Stimulated activated CD4-positive, alpha-beta T cell treated with anti-CD3 and anti-CD28 coated beads, Interleukin-2, amount 100 ng/mL, for 48 hours (primary cell): ENCODE measurements around the gene MMAB.

Source experiments
- DNase-seq, 2 donors: peaks; one replicate each; pipeline ENCODE4 v3.0.0-alpha.2; 2020

MMAB gene

DNA sequence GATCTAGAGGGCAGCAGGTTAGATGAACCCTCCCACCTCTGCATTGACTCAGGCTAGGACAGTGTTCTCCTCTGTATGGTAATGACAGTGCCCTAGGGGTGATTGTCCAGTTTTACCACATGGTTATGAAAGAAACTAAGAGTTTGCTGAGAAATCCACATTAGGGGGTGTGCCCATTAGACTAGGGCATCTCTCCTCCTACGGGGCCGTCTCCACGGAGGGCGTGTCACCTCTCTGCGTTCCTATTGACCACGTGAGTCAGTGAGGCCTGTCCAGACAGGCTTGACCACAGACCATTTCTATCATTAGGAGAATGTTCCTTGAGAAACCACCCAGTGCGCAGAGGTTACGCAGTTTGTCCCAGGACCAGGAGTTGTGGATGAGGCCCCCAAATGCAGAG lies 8.6 kb upstream of the MMAB start:
- no peak for DNase-seq

DNA sequence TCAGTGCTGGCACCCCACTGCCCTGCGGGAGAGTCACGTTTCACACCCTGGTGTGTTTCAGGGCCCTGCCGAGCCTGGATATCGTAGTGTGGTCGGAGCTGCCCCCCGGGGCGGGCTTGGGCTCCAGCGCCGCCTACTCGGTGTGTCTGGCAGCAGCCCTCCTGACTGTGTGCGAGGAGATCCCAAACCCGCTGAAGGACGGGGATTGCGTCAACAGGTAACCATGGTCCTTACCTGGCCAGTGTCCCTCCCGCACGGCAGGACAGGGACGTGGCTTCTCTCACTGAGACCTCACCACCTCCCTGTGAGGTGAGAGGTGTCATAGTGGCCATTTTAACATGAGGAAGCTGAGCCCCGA lies 8.0 kb upstream of the MMAB start:
- no peak for DNase-seq

DNA sequence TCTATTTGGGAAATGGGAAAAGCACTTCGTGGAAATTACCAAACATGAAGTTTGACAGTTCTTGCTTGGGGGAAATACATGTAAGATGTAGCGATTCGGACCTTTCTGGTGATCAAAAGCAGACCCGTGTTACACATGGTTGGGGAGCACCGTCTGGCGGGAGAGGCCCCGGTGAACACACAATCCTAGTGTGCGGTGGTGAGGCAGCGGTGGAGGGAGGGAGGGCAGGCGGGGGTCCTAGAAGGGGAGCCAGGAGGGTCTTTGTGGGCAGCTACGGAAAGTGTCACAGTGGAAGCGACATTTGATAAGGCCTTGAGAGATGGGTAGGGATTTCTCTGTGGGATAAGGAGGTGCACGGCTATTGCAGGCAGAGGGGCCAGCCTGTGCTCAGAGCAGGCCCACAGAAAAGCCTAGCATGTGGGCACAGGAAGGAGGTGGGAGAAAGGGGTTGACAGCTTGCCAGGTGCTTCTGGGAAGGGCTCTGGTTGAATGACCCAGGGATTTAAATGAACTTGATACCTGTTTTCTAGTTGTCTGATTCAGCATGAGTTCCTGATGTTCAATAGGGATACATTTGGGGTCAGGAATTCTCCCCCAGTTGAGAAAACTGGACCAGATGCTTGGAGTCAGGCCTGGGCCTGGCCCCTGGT lies 7.5 kb upstream of the MMAB start:
- DNase-seq: no peak

DNA sequence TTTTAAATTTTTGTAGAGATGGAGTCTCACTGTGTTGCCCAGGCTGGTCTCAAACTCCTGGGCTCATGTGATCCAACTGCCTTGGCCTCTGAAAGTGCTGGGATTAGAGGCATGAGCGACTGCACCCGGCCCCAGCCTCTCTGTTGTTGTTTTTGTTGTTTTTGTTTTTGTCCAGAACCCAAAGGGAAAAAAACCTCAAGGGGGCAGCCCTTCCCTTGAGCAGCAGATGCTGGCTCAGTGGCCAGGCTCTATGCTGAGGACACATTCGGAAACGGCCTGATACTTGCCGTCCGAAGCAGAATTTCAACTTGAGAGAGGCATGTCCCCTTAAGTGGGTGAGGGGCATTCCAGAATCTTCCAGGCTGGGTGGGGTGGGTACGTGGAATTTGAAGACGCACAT lies 7.0 kb upstream of the MMAB start:
- no peak for DNase-seq

DNA sequence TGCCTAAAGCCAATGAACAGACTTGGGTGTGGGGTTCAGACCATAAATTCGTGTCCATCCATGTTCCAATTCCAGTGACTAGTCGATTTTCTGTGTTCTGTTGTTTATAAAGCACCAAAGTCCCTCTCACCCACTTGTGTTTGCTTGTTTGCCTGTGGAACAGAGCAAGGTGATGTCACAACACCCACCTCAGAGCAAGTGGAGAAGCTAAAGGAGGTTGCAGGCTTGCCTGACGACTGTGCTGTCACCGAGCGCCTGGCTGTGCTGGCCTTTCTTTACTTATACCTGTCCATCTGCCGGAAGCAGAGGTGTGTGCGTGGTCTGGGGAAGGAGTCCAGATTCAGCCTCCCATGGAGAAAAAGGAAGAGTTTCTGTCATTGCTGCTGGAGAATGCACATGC lies 6.3 kb upstream of the MMAB start:
- no peak for DNase-seq

DNA sequence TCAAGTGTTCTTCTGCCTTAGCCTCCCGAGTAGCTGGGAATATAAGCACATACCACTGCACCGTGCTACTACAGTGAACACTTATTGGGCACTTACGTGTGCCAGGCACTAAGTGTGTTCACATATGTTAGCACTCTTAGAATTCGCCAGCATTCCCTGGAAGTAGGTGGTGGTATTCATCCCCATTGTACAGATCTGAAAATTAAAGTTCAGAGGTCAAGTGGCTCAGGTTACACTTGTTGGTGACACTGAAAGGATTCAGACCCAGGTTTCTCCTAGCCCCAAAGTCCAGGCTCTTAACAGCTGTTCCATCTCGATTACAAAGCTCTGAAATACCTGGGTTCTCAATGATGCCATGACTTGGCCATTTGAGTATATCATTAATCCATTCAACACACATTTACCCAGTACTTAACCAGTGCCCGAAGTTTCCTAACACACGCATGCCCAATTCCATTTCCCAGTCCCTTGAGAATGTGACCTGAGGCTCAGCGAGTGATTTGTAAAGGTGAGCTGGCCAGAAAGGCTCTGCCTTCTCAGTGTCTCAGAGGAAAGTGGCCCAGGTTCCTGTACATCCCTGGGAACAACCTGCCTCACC lies 5.1 kb upstream of the MMAB start:
- no peak for DNase-seq

DNA sequence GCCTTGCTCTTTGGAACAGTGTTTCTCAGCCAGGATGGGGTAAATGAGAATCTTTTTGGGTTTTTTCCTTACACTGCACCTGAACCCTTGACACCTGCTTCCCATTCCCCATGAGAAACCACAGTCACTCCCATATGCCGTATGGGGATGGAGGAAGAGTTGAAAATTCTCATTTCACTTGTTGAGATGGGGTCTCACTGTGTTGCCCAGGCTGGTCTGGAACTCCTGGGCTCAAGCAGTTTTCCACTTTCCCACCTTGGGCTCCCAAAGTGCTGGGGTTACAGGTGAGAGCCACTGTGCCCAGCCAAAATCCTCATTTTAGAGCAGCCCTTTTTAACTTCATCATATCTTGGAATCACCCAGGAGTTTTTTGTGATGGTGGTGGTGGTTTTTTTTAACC lies 4.0 kb upstream of the MMAB start:
- DNase-seq: no peak

DNA sequence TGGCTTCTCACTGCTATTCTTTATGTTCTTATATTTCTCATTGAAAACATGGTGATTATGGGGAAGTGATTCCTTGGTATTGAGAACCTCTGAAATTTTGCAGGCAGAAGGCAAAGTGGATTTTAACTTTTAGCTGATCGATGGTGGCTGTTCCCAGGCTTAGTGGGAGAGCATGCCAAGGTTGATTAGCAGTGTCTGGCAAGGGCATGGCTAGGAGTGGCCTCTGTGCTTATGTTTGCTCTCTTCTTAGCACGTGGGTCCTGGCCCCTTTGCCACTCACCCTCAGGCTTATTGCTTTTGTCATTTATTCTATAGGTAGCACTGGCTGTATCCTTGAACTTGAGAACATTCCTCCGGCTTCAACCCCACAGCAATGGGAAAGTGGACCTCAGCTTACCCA lies 2.4 kb upstream of the MMAB start:
- DNase-seq: no peak

DNA sequence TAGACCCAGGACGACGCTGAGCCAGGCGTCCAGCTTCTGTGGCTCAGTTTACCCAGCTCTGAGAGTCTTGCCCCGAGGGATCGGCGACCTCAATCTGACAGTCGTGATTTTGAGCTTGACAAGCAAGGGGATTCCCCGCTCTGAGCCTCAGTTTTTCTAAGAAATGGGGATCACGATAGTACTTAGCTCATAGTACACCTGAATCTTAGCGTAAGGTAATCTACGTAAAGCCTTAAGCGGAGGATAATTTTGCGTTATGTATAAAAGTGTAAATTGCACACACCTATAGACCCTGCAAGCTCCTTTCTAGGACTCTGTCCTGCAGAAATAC lies 575 bp upstream of the MMAB start:
- no peak for DNase-seq

DNA sequence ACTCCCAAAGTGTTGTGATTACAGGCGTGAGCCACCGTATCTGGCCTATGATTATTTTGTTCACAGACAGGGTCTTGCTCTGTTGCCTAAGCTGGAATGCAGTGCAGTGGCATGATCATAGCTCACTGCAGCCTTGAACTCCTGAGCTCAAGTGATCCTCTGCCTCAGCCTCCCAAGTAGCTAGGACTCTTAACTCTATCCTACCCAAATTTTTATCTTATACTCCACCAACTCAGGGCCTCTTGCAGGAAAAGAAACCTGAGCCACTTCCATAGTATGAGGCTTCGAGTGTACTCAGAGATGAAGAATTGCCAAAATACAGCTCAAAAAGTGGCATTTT lies 828 bp downstream of the MMAB start:
- no peak for DNase-seq

DNA sequence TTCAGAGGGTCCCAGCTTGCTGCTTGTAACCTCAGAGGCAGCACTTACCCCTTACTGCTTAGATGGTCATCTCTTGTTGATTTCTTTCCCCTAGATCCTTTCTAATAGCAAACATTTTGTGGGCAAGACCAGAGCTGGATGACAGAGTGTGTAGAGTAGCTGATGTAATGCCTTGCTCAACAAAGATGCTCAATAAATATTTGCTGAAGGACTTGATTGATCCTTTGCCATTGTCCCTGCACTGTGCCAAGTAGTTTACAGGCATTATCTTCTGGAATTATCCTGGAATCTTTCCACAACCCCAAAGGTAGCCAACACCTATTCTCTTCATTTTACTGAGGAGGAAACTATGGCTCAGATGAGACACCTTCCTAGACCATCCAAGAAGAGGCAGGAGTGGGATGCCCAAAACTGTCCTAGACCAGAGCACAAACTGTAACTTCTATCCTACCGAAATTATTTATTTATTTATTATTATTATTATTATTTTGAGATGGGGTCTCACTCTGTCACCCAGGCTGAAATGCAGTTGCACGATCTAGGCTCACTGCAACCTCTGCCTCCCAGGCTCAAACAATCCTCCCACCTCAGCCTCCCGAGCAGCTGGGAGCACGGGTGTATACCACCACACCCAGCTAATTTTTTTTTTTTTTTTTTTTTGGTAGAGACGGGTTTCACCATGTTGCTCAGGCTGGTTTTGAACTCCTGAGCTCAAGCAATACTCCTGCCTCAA lies 1.4 kb downstream of the MMAB start:
- DNase-seq: no peak

DNA sequence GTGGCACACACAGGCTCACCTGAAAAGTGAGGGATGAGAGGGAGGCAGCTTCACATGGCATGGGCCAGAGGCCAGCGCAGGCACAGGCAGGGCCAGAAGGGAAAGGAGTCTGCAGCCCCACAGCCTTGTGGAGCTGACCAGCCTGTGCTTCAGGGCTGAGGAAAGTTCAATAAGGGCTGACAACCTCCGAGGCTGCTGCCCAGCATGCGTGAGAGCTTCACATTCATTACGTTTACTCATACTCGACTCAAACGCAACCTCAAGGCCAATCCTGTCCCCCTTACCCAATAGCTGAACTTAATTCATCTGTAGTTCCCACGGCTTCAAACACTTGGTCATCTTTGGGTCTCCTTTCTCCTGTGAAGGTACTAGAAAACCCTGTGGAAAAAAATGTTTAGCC lies 4.8 kb downstream of the MMAB start:
- DNase-seq: no peak

DNA sequence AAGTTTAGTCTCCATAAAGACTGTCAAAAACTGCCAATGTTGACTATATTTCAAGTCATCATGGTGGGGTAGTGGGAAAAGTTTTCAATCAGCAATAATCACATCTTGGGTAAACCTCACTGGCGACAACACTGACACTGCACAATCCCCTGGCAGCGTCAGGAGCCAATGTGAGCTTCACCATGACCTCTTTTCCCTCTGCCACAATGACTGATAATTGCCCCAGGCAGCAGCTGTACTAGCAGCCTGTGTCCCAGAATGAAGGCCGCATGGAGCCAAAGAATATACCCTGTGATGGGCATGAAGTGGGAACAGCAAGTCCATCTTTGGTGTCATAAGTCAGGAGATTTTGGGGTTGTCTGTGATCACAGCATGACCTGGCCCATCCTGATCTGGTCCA lies 5.3 kb downstream of the MMAB start:
- no peak for DNase-seq

DNA sequence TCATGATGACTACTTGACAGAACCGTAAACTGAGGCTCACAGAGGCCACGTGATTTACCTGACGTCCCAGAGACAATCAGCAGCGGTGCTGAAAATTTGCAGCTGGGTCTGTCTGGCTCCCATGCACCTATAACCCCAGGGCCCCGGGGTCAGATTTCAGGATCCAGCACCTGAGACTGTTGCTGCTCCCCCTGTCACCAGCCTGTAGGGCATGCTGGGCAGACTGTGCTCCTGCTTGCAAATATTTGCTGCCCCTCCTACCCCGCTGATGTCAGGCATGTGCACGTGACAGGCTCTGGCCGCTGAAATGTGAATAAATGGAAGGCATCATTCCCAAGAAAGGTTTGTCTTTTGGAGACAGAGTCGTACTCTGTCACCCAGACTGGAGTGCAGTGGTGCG lies 6.0 kb downstream of the MMAB start:
- no peak for DNase-seq

DNA sequence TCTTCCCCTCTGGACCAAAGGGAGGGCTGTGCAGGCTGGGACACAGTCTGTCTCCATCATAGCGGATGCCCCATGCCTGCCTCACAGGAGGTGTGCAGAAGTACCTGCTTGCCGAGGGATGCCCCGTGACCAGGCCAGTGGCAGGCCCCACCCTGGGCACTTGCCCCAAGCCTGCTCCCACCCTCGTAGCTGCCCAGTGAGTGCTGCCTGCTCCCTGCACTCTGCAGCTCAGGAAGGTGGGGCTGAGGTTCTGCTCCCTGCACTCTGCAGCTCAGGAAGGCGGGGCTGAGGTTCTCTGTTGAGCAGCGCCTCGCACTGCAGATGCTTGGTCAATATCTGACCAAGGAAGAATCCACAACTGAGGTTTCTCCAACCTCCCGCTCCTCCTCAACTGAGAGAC lies 6.9 kb downstream of the MMAB start:
- DNase-seq: no peak

DNA sequence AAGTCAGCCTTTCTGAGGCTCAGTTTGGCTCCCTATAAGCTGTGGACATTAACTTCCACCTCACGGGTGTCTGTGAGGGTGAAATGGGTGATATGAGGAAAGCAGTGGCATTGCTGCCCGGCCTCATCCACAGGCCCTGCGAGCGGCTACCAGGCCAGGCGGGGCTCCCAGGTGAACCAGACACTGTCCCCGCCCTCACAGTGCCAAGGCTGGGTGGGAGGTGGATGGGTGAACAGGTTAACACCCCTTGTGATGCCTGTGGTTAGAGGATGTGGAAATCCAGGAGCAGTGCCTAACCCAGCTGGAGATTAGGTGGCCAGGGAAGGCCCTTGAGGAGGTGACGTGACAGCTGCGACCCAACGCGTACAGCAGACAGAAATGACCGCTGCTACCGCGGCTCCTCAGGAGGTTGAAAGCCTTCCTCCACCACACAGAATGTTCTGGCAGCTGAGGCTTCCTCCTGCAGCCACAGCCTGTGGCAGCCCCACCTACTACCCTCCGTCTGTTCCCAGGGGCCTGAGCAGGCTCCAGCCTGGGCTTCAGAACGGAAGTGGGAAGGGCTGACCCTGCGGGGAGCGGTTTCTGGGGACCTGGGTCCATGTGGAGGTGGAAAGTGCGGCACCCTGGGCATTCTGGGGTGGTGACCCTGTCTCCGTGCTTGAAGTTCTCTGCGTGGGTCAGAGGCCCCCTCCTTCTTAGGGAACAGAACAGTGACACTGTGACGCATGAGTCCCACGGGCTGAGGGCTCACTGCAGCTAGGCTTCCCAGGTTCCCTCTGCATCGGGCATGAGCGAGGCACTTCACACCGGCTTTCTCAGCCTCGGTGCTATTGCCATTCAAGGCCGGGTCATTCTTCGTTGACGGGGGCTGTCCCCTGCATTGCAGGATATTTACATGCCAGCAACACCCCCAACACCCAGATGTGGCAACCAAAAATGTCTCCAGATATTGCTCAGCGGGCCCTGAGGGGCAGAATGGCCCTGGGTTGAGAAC lies 9.7 kb downstream of the MMAB start:
- DNase-seq: no peak

DNA sequence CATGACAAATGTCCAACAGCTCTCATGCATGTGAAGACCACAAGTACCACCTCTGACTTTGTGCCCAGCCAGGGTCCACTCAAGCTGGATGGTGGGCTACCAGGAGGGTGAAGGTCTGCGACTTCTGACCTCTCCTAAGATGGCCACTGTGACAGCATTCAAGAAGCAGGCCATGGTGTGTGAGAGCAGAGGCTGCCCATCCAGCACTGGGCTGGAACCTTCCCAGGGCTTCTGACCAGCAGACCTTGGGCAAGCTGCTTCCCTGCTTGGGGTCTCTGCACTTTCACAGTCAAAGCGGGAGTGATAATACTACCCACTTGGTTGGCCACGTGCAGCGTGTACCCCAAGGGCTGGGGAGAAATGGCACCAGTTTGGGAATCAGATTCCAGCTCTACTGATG lies 10.4 kb downstream of the MMAB start:
- no peak for DNase-seq

DNA sequence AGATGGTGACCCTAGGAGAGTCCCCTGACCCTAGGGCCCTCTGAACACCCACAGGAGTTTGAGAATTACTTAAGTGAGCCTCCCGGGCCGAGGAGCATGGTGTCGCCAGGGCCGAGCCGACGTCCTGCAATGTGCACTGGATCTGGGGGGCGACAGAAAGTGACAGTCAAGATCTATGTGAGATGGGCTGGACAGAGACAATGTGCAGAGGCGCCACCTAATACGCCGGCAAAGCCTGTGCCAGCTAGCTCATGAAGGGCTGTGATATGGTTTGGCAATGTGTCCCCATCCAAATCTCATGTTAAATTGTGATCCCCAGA lies 11.6 kb downstream of the MMAB start:
- DNase-seq: no peak

DNA sequence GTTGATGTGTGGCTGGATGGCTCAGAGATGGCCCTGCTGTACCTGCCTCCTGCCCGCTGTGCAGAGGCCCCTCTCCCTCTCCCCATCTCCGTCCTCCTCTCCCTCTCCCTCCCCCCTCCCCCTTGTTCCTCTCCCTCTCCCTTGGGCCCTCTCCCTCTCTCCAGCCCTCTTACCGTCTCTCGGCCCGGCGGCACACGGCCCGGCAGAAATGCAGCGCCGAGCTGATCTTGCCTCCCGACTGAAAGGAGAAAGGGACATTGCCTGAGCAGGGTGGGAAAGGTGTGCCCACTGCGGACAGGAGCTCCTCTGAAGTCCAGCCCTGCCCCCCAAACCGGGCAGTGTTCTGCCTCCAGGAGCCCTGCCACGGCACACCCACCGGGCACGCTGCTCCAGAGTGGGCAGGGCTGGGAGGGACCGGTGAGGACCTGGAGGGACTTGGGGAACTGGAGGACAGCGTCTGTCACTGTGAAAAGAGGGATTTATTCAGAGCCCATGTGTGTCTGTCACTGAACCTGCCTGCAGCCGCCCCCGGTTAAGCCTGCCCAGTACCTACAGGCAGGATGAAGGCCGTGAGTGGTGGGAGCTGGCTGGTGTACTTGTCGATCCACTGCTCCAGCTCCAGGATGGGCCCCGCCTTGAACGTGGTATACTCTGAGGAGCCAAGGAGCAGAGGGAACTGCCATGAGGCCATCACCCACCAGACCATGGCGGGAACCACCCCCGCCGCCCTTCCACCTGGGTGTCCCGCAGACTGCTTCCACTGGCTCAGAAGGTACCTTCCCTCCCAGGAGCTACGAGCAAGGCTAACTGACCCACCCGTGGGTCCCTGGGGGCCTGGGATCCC lies 12.2 kb downstream of the MMAB start:
- DNase-seq: no peak

DNA sequence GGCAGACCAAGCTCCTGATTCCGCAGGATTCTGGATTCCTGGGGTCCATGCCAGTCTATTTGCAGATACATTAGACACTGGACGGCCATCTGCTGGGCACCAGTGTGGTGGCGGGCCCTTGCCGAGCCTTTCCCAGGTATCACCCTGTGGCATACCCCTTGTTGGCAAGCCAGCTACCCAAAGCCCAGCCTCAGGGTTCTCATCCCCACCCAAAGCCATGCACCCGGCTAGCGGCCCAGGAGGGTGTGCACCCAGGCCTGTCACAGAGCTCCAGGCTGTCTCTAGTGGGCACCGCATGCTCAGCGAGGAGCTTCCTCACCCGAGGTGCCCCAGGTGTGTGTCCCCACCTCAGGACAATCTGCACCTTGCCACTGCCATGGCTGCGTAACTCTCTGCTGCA lies 13.7 kb downstream of the MMAB start:
- DNase-seq: no peak

DNA sequence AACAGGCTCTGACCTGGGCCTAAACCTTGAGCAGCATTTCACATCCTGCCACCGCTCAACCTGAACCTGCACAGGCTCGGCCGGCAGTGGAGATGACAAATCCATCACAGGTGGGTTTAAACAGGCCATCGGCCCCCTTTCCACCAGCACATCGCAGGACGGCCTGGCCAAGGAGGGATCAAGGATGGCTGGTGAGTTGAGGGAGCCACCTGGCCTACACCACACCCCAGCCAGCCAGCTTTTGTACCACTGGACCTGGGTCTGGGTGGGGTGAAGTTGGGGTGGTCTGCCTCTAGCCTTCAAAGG lies 14.2 kb downstream of the MMAB start:
- DNase-seq: no peak

DNA sequence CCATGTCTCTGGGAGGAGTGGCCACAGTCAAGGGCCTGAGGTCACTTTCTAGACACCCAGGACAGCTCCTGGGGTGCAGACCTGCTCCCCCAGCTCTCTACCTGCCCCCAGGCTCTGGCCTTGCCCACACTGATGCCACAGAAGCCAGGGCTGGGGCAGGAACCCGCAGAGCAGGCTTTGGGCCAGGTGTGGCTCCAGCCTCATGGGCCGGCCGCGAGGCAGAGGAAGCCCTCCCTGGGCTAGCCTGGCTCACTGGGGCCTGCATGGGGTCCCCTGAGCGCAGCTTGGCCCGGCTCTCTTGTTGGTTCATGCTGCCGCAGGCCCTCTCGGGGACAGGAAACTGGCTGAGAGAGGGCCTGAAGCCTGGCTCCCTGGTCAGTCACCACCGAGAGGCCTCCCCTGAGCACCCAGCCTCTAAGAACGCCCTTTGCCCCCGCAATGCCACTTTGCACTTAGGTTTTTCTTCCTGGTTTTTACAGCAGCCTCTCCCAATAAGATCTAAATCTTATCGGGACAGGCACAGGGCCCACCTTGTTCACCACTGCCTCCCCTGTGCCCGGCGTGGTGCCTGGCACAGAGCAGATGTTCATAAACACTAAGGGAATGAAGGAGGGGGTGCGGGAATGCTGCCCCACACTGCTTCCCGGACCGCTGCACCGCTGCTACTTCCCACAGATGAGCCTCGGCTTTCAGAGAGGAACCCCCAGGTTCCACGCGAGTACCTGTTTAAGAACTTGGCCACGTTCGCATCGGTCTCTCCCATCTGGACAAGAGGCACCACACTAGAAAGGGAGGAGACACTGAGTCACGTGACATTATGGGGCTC lies 14.7 kb downstream of the MMAB start:
- no peak for DNase-seq
